DMS153 (cell line): ENCODE results near the gene ZNF501.

ENCODE experiments used
- DNase-seq: peaks from one replicate; lab custom pipeline; 2025; lab: John Stamatoyannopoulos, UW

The ZNF501 gene

DNA sequence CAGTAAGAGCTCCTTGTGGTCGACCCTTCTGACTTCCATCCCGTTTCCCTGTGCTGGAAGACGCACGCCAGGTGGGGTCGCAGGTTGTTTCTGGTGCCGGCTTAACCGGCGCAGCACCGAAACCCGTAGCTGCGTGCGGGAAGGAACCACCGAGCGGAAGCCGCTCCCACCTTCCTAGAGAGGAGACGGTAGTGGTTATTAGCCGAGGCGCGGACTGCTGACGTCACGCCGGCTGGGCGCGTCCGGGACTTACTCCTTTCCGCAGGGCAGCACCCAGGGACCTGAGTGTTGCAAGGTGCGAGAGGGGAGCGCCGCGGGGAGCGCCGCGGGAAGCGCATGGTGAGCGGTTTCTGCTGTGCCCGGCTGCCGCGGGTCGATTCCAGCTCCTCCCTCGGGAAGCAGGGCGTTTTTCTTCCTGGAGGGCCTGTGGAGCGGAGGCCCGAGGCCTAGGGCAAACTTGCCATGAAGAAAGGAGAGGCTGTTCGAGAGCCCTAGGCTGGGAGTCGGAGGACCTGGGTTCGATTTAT is at the start of gene ZNF501:
ZNF501 (plus strand) TSS at position 252 of the 527 bp plus-strand sequence. CDS start 4,787 bp downstream, outside the sequence.
- DNase-seq: peak; percentile 81

DNA sequence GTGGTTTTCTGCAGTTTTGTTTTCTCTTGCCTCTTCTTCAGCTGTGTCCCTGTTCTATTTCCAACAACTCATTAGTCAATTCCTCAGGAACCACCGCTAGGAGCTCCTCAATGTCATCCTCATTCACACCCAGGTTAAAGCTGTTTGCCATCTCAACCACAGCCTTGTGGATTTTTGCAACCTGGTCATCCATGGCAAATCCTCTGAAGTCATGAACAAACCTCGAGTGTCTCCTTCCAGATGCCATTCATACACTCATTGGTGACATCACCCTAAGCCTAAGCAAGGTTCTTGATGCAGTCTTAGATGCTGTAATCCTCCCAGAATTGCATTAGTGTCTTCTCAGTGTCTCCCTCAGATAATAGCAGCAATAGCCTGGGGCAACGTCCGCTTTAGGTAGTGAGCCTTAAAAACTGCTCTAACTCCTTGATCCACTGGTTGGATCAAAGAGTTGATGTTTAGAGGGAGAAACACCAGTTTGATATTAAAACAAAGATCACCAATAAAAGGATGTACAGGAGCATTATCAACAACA is 48.4 kb upstream of the ZNF501 start:
- DNase-seq: no peak

DNA sequence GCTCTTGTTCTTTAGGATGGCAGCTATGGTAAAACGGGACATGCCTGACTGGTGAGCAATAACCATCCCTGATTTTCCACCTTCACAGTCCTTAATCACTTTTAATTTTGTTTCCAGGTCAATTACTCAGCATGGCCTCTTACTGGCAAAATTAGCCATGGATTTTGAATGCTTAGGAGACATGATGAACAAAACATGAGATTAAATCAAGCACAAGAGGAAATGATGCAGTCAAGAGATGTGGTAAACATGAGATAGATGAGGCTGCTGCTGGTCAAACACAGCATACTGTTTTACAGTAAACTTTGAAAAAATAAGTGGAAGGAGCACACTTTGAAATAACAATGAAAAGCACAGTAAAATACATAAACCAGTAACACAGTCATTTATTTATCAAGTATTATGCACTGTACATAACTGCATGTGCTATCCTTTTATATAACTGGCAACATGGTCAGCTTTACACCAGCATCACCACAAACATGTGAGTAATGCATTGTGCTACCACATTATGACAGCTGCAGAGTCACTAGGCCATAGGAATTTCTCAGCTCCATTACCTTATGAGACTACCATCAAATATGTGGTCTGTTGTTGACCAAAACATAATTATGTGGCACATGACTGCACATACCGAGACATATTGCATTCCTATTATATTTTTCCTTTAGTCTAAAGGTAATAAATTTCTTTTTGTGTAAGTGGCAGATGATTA is 47.1 kb upstream of the ZNF501 start:
- no peak for DNase-seq

DNA sequence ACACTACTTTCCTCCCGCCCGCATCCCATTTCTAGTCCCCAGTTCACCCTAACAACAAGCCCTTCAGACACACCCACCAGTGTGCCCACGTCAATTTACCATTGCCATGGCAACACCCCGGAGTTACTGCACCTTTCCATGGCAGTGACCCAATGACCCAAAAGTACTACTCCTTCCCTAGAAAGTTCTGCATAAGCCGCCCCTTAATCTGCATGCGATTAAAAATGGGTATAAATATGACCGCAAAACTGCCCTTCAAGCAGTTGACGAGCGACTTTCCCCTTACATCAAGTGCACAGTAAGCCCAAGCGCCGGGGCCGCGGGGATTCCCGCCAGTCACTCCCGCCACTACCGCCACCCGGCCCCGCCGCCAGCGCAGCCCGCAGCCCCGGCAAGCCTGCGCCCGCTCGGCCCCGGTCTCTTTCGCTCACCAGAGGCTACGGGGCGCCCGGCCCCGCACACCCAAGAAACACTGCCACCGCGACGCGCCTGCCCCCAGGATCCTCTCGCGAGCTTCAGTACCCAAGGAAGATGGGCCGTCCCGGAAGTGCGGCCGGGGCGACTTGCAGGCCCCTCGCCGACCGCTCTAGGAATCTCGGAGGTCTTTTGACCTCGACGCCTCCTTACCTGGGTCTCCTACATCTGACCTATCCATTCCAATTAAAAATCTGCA is 44.2 kb upstream of the ZNF501 start:
- peak; percentile 61 for DNase-seq

DNA sequence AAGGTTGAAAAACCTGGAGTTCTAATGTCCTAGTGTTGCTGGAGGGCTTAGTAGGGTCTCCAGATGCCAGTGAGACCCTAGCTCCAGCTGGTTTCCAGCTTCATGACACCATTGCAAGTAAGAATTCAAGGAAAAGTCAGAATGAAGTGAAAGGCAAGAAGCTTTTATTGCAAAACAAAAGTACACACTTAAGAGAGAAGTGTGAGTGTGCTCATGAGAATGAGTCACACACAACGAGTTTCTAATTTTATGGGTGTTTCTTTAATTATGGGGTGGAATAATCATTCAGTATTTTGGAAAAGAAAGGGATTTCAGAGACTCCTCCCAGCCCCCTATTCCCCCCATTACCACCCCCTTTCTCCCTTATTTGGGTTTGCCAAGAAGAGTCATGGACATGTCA is 41.5 kb upstream of the ZNF501 start:
- no peak for DNase-seq

DNA sequence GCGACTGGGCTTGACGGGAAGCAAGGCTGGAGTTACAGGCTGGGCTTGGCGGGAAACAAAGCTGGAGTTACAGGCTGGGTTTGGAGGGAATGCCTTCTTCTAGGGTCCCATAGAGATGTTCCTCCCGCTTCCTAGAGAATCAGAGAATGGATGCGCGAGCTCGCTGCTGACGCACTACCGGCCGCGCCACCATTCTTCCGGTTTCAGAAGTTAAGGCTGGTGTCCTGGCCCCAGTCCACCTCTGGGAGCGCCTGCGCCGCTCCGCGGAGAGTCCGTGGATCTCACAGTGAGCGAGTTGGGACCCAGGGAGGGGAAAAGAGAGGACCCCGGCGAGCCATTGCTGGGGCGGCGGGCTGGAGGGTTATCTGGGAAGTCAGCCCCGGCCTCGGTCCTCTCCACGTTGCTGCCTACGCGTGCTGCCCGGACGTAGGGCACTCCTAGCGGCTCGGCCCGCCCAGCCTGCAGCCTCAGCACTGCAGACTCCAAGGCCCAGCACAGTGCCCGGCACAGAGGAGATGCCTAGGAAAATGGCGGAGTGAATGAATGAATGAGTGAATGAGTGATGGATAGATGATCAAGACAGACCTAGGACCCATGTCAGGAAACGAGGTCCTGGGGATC is 16.9 kb upstream of the ZNF501 start, which contains the start of gene ZNF502:
ZNF502 (plus strand) TSS at position 206 of the 621 bp plus-strand sequence. CDS start 7,602 bp downstream, outside the sequence.
- DNase-seq: peak; percentile 65

DNA sequence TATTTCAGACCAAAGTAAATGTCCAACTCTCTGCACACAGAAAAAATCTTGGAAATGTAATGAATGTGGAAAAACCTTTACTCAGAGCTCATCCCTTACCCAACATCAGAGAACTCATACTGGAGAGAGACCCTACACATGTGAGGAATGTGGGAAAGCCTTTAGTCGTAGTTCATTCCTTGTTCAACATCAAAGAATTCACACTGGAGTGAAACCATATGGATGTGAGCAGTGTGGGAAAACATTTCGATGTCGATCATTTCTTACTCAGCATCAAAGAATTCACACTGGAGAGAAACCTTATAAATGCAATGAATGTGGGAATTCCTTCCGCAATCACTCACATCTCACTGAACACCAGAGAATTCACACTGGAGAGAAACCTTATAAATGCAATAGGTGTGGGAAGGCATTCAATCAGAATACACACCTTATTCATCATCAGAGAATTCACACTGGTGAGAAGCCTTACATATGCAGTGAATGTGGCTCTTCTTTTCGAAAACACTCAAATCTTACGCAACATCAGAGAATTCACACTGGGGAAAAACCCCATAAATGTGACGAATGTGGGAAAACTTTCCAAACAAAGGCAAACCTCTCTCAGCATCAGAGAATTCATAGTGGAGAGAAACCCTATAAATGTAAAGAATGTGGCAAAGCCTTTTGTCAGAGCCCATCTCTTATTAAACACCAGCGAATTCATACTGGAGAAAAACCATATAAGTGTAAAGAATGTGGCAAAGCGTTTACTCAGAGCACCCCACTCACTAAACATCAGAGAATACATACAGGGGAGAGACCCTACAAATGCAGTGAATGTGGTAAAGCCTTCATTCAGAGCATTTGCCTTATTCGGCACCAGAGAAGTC is 8.0 kb upstream of the ZNF501 start:
- DNase-seq: no peak

DNA sequence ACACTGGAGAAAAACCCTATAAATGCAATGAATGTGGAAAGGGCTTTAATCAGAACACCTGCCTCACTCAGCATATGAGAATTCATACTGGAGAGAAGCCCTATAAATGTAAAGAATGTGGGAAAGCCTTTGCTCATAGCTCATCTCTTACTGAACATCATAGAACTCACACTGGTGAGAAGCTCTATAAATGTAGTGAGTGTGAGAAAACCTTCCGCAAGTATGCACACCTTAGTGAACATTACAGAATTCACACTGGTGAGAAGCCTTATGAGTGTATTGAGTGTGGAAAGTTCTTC is 7.4 kb upstream of the ZNF501 start:
- no peak for DNase-seq

DNA sequence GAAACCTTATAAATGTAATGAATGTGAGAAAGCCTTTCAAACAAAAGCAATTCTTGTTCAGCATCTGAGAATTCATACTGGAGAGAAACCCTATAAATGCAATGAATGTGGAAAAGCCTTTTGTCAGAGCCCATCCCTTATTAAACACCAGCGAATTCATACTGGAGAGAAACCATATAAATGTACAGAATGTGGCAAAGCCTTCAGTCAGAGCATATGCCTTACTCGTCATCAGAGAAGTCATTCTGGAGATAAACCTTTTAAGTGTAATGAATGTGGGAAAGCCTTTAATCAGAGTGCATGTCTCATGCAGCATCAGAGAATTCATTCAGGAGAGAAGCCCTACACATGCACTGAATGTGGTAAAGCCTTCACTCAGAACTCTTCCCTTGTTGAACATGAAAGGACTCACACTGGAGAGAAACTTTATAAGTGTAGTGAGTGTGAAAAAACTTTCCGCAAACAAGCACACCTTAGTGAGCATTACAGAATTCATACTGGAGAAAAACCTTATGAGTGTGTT is 5.3 kb downstream of the ZNF501 start:
- DNase-seq: no peak

DNA sequence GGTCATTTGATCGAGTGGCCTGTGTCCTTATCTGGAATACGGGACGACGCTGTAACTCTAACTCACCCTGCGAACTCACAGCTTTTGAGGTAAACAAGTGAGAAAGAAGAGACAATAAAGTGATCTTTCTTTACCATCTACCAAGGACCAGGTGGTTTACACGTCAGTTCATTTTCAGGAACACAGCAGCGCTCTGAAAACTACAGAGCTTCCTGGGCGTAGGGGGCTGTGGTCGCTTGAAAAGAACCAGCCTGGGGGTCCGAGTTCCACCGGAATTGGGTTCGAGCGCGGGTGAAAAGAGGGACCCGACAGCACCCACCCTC is 31.6 kb downstream of the ZNF501 start:
- DNase-seq: no peak

DNA sequence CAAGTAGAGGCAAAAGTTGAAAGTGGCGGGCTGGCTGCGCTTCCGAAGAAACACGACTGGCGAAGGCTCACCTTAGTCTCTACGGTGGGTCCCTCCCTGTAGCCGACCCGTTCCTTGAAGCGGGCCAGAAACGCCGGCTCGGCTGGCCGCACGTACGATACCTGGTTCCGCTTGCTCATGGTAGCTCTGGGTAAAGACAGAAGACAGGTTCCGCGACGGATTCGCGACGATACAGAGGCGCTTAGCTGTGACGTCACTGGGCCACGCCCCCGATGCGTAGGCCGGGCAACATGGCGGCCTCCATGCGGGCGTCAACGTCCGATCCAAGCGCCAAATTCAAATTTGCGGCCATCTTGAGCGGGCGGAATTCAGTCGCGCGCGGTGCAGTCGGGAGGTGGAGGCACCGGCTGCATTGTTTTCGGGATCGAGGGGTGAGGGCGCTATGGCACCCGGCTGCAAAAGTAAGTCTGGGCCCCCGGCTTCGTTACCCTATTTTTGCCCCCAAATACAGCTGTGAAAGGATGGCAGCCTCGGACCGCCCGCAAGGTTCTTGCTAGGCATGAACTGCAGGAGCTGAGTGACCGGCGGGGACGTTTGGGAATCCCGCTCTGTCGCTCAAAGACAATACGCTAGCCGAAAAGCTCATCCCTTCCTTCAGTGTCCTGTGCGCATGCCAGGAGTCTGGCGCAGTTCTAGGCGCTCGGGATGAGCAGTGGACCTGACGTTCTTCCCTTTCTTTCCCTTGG is 32.2 kb downstream of the ZNF501 start, which contains the start of the genes KIAA1143 and KIF15:
KIAA1143 (minus strand) TSS at position 196 of the 746 bp plus-strand sequence; CDS start at position 179, 17 bp downstream.
KIF15 (plus strand) TSS at position 371 of the 746 bp plus-strand sequence; CDS start at position 443, 72 bp downstream.
- DNase-seq: peak; percentile 67

DNA sequence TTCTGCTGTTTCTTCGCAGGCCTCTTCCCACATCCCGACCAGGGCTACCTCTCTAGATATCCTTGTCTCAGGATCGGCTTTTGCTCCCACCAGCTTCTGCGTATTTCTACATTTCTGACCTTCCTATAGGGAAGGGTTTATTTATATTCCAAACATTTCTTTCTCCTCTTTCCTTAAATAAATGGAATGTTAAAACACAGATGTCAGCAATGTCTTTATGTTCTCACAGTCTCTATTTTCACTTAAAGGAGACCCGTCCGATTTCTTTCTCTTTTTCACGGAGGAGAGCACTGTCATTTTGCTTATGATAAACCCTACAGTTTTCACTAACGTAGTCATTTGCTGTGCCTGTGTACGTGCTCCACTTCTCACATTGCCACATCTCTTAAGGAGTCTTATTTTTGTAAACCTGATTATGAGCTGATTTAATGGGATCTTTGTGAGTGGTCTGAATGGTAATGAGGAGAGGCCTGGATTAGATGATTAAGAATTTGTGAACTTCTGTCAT is 32.8 kb downstream of the ZNF501 start:
- no peak for DNase-seq

DNA sequence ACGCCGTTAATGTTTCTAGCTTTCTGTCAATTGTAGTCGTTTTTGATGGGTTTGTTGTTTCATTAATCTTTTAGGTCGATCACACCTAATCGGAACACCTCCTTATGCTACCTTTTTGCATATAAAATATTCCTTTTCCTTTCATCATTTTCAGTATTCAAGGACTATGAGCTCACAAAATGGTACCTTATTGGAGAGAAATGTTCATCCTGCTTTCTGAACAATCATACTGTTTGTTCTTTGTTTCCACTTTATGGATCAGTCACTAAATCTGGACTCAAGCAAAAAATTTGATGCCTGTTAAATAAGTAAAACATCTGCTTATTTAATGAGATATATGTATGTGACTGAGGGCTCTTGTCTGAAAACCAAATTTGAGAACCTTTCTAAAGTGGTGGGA is 33.3 kb downstream of the ZNF501 start:
- no peak for DNase-seq

DNA sequence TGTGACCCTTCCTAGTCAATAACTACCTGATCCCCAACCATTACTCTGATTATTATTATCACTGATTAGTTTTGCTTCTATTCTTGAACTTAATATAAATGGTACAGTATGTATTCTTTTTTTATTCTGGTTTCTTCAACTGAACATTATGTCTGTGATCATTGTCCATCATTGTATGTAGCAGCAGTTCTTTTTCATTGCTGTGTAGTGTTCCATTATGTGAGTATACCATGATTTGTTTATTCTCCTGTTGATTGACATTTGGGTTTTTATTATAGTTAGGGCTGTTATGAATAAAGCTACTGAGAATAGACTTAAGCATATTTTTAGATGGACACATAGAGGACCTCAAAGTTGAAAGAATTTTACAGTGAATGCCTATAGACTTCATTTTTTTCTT is 34.8 kb downstream of the ZNF501 start:
- DNase-seq: no peak

DNA sequence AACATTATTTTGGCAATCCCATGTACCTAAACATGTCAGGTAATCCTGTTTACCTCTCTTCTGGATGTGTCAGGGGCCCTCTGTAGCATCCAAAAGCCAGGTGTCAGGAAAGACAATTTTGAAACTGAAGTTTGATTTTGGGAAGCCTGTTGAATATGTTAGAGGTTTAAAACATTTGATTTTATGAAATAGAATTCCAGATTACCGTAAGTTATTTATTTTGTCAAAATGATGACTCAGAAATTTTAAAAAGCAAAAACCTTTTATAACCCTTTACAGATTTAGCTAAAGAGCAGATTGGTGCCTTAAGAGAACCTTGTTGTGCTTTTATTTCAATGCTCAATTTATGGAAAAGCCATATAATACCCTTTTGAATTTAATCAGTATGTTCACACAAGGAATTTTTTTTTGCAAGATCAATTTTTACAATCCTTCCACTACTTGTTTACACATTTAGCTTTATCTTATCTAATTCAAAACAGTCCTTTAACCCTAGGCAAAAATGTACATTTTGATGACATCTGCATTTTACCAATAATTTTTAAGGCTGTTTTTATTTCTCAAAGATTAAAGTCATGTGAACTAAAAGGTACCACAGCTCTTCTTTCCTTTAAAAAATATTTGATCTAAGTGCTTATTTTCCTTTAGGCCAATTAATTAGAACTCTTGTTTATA is 42.1 kb downstream of the ZNF501 start:
- no peak for DNase-seq

DNA sequence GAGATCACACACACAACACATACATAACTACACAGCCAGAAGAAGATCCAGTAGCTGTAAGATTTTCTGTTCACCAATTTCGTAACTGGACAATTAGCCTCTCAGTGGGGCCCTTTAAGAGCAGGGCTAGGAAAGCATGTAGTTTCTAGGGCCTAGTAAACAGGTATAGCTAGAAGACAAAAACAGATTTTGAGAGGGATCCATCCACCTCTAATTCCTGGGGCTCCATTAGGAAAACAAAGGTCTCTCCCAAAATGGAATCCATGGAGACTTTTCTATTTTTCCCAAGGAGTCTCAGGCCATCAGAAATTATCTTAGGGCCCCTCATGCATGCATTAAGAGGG is 42.6 kb downstream of the ZNF501 start:
- DNase-seq: no peak

DNA sequence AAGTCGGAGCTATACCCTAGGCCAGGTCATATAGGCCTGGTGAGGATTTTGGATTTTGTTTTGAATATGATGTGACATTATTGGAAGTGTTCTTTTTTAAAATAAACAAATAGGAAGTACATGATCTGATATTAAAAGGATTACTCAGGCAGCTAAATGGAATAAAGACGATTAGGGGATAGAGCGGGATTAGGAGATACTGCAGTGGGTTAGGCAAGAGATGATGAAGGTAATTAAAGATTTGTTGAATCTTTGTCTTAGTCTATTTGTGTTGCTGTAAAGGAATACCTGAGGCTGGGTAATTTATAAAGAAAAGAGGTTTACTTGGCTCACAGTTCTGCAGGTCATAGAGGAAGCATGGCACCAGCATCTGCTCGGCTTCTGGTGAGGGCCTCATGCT is 53.5 kb downstream of the ZNF501 start:
- no peak for DNase-seq
